Motor neuron (in vitro differentiated cells): Measurements from ENCODE around the gene OR6A2. TPM values are rescaled to one million over a fixed set of nuclear protein-coding genes. Genes with fewer than 3 reads are reported as not detected.

ENCODE experiments used
- ATAC-seq, 8 experiments: fragments of 200-7000 bp; cut with Tn5 transposase; replicated peaks in 6 of 8; 2 replicates each; pipeline ENCODE4 v1.8.0; 2021; ENCODE audit warnings: mild to moderate bottlenecking in 8 of 8, moderate library complexity in 8 of 8
- H3K27ac ChIP-seq, 2 donors: fragments of 250-450 bp; sonication (Bioruptor Pico); 2 replicates each; pipeline ENCODE4 v1.9.0; 2021; ENCODE audit warnings: antibody characterized with exemption in 2 of 2, mild to moderate bottlenecking in 2 of 2, moderate library complexity in 1 of 2
- H3K4me1 ChIP-seq, 2 donors: fragments of 250-450 bp; sonication (Bioruptor Pico); replicated peaks in 1 of 2; 2 replicates each; pipeline ENCODE4 v1.6.1; 2021; ENCODE audit warnings: antibody characterized with exemption in 2 of 2, mild to moderate bottlenecking in 2 of 2, moderate library complexity in 1 of 2
- H3K4me3 ChIP-seq, 5 donors: fragments of 250-450 bp; sonication (Bioruptor Pico); 2 replicates each; pipeline ENCODE4 v1.9.0; 2021; ENCODE audit warnings: antibody characterized with exemption in 5 of 5, mild to moderate bottlenecking in 5 of 5, moderate library complexity in 4 of 5
- WGBS, 10 experiments: fragments of 450-650 bp; shearing (Covaris generic); methylation state at CpG; one replicate each; pipeline ENCODE4 v1.0.0; 2022; 5-methylcytosine and 5-hydroxymethylcytosine counted together
- in situ Hi-C, 9 experiments: fragments of 400-800 bp; cut with MboI; loops; one replicate each; pipeline ENCODE4 v1.15.0; 2021; ENCODE audit warnings: low sequenced_read_pairs in 9 of 9, low pct_unique_long_range_greater_than_20kb in 2 of 9; ENCODE audit not compliant: unreplicated experiment in 9 of 9
- total RNA-seq, 8 experiments: library from RNA; unstranded; fragments of 300-600 nt; gene quantifications; 2 replicates each; pipeline versions ENCODE4 v1.2.3 to v1.2.4, GENCODE V29; 2022

The OR6A2 gene
- total RNA-seq, result 1 to 10 TPM in 1 of 8 experiments, under 1 TPM in 7; 0.08 to 1.3 (median 0.28) TPM

DNA sequence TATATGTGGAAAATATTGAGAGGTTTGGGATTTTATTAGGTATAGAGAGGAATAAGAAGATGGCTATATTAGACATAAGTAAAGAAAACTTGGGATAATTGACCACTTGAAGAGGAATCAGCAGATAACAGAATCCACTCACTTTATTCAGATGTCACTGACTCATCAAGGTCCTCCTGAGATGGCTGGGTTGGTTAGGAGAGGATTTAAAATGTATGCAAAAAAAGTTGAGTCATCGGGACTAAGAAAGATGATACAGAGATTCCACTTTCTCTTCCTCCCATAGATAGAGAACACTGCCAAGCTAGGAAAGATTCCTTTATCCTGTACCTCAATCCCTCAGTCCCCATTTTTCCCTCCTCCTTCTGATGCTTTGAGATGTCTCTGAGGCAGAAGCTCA lies at the start of gene OR6A2:
Gene OR6A2, minus strand, starts transcription at position 288 of the 400 bp plus-strand sequence. CDS start 3,981 bp downstream, outside the sequence.
- Histone ChIP-seq H3K4me1 (no peaks in the 10 kb centered on the region), H3K27ac (no peak within 1 kb of the TSS), H3K4me3 (no peak within 1 kb of the TSS)
- in situ Hi-C loops, result no loop called here
- 0 to 100% (median 48%) methylated on average over 1 of the region's 1 CpG; no CpG with 5 or more reads in 2 of the 10 experiments for WGBS, 10 experiments
- peak in 3 of 8 experiments; percentile 75 to 99 (median 98) for ATAC-seq

GRCh38 chr11:6845383-6845782 lies 45.9 kb upstream of the OR6A2 start, which contains the start of gene OR10A5:
Gene OR10A5 (plus strand): TSS chr11:6845683. CDS start chr11:6845683, 0 bp downstream.
- Histone ChIP-seq H3K4me1 (no peaks in the 10 kb centered on the region), H3K4me3 (no peak within 1 kb of the TSS), H3K27ac (no peak within 1 kb of the TSS)
- 10 to 89% (median 61%) methylated on average over 2 to 3 of the region's 3 CpGs; no CpG with 5 or more reads in 1 of the 10 experiments for WGBS, 10 experiments
- in situ Hi-C loops, result loop anchor here in 1 of 9 experiments (25.0 kb wide), 1 partner anchor 108 kb away; no protein-coding TSS in a partner anchor
- no peak for ATAC-seq

- ATAC-seq, result peak in 3 of 8 experiments; percentile 44 to 100 (median 100)
- in situ Hi-C loops, result loop anchor here in 1 of 9 experiments (25.0 kb wide), 1 partner anchor 107 kb away; no protein-coding TSS in a partner anchor
- no peak overlapping the region for H3K4me3 ChIP-seq
- H3K4me1 ChIP-seq, result no peaks in the 10 kb centered on the region
- WGBS, 10 experiments, result 13 to 100% (median 92%) methylated on average over 1 to 5 of the region's 5 CpGs; no CpG with 5 or more reads in 1 of the 10 experiments
- no peak overlapping the region for H3K27ac ChIP-seq
These were observed 44.9 kb upstream of the OR6A2 start for GRCh38 chr11:6844356-6844755.

DNA sequence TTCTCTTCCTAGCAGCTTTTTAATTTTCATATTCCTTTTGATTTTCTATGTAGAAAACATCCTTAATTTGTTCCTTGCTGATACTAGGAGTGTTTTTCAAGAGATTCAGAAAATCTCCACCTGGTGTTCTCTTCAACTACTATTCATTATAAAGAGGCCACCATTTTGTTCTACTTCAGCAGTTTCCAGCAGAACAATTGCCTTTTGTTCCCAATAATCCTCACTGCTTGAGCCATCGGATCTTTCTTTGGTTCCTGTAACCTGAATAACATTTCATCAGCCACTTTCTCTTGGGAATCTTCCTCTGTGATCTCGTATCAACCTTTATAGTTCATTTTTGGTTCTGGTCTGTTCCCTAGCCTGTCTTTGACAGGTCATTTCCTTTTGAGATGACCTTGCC lies 44.2 kb upstream of the OR6A2 start:
- 15 to 88% (median 49%) methylated on average over 1 to 2 of the region's 2 CpGs for WGBS, 10 experiments
- Histone ChIP-seq H3K4me1 (no peaks in the 10 kb centered on the region), H3K4me3 (no peak overlapping the region), H3K27ac (no peak overlapping the region)
- no peak for ATAC-seq
- in situ Hi-C loops, result loop anchor here in 1 of 9 experiments (25.0 kb wide), 1 partner anchor 106 kb away; no protein-coding TSS in a partner anchor

- in situ Hi-C loops, result loop anchor here in 1 of 9 experiments (25.0 kb wide), 1 partner anchor 104 kb away; no protein-coding TSS in a partner anchor
- Histone ChIP-seq H3K27ac (no peak overlapping the region), H3K4me1 (no peaks in the 10 kb centered on the region), H3K4me3 (no peak overlapping the region)
- ATAC-seq, result no peak
These were observed 42.2 kb upstream of the OR6A2 start for GRCh38 chr11:6841694-6842093.

DNA sequence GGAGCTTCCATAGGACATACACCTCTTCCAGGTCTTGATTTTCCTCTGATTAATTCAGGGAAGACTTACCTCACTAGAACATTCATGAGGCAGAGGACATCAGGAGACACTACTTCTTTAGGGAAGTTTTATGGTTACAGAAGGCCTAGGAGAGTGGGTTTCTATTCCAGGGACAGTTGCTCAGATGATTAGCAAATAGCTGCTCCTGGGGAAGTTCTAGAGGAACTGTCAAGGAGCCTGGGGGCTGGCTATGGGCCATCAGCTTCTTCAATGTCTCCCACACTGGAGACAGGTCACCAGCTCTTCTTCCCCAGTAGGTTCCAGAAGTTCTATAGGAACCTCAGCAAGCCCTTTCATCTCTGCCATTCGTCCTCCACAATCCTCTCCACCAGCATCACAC lies 34.5 kb upstream of the OR6A2 start:
- no peak overlapping the region for H3K27ac ChIP-seq
- no peak overlapping the region for H3K4me3 ChIP-seq
- in situ Hi-C loops, result loop anchor here in 1 of 9 experiments (25.0 kb wide), 1 partner anchor 97 kb away; no protein-coding TSS in a partner anchor
- H3K4me1 ChIP-seq, result no peaks in the 10 kb centered on the region
- ATAC-seq, result no peak
- 50 to 75% (median 67%) methylated on average over 1 of the region's 1 CpG; no CpG with 5 or more reads in 7 of the 10 experiments for WGBS, 10 experiments

- no peaks in the 10 kb centered on the region for H3K4me1 ChIP-seq
- no peak overlapping the region for H3K27ac ChIP-seq
- WGBS, 10 experiments, result 11 to 83% (median 67%) methylated on average over 1 to 6 of the region's 6 CpGs; no CpG with 5 or more reads in 1 of the 10 experiments
- ATAC-seq, result no peak
- no peak overlapping the region for H3K4me3 ChIP-seq
- in situ Hi-C loops, result loop anchor here in 1 of 9 experiments (25.0 kb wide), 1 partner anchor 96 kb away; no protein-coding TSS in a partner anchor
These were observed 33.9 kb upstream of the OR6A2 start for GRCh38 chr11:6833356-6833755.

- Histone ChIP-seq H3K27ac (no peak overlapping the region), H3K4me3 (no peak overlapping the region), H3K4me1 (no peaks in the 10 kb centered on the region)
- 0 to 100% (median 83%) methylated on average over 1 of the region's 1 CpG; no CpG with 5 or more reads in 4 of the 10 experiments for WGBS, 10 experiments
- in situ Hi-C loops, result loop anchor here in 1 of 9 experiments (25.0 kb wide), 1 partner anchor 91 kb away; no protein-coding TSS in a partner anchor
- ATAC-seq, result no peak
These were observed 28.6 kb upstream of the OR6A2 start for GRCh38 chr11:6828103-6828502.

DNA sequence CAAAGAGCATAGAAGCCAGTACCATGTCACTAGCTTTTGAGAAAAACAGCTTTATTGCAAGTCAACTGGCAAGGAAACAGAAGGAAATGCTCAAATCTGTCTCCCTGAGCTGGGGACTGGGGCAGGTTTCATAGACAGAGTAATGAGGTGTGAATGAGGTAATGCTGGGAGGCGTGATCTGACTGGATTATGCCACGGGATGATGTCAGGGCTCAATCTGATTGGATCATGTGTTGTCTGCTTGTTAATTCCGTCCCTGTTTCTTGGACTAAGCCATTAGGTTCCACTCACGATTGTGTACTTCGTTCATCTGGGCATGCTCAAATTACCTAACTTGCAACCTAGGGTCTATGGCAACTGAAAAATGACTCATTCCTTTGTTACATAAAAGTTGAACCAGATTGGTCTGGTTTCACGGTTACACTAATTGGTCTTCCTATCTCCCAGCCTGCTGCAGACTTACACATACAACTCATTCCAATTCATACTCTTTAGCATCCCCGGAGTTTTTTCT lies 25.8 kb upstream of the OR6A2 start:
- Histone ChIP-seq H3K4me3 (no peak overlapping the region), H3K4me1 (no peaks in the 10 kb centered on the region), H3K27ac (peak overlapping the region in 1 of 2 donors; percentile 51)
- ATAC-seq, result peak in 5 of 8 experiments; percentile 92 to 98 (median 96)
- in situ Hi-C loops, result loop anchor here in 1 of 9 experiments (25.0 kb wide), 1 partner anchor 88 kb away; no protein-coding TSS in a partner anchor
- 52 to 100% (median 79%) methylated on average over 1 to 6 of the region's 7 CpGs for WGBS, 10 experiments

DNA sequence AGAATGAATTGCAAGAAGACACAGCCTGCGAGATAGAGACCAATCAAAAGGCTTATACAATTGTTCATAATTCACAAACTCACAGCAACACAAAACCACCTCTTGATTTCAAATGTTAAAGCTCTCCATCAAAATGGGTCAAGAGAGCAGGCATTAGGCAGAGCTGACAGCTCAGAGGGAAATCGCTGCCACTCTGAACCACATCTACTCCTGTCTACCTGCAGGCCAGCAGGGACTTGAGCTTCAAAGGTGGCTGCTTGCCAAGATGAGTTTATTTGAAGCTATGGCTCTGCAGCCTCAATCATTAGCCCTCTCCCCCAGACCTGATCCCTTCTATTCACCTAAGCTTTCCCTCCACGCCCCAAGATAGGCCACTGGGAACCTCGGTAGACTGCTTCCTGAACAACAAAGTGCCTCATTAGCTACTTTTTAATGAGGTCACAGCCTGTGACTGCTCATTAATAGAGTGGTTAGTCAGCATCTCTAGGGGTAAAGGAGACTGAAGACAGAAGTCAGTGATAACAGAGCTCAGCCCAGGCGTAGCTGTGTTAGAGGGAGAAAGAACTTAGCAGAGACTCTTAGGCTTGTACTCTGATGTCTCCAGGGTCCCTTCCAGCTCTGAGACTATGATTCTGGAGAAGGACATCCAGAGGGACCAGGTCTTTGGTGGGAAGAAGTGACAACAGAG lies 24.8 kb upstream of the OR6A2 start:
- H3K27ac ChIP-seq, result peak overlapping the region in 1 of 2 donors; percentile 51
- no peak for ATAC-seq
- in situ Hi-C loops, result no loop called here
- WGBS, 10 experiments, result 45 to 100% (median 84%) methylated on average over 1 to 5 of the region's 5 CpGs; no CpG with 5 or more reads in 4 of the 10 experiments
- H3K4me1 ChIP-seq, result no peaks in the 10 kb centered on the region
- H3K4me3 ChIP-seq, result no peak overlapping the region

DNA sequence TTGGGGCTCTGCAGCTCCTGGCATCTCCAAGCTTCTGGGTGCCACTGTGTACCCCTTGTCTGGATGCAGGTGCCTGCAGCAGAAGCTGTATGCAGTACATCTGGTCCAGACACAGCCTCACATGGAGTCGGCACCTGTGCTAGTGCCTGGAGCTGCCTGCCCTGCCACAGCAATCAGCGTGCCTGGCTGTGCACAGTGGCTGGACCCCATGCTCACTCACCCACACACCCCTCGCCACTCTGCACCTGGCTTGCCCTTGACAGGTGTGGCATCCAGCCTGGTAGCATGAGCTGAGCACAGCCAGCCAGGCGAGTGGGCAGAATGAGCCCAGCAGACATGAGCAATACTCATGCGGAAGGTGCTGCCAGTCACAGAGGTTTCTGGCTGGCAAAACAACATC lies 19.5 kb upstream of the OR6A2 start:
- H3K4me3 ChIP-seq, result no peak overlapping the region
- H3K4me1 ChIP-seq, result no peaks in the 10 kb centered on the region
- WGBS, 10 experiments, result 83 to 100% methylated on average over 1 of the region's 5 CpGs; no CpG with 5 or more reads in 8 of the 10 experiments
- H3K27ac ChIP-seq, result no peak overlapping the region
- no peak for ATAC-seq
- in situ Hi-C loops, result no loop called here

GRCh38 chr11:6817694-6818093 lies 18.2 kb upstream of the OR6A2 start:
- in situ Hi-C loops, result no loop called here

GRCh38 chr11:6813656-6814055 lies 14.2 kb upstream of the OR6A2 start:
- Histone ChIP-seq H3K4me3 (no peak overlapping the region), H3K4me1 (no peaks in the 10 kb centered on the region), H3K27ac (no peak overlapping the region)
- no peak for ATAC-seq
- 33 to 100% (median 64%) methylated on average over 1 to 2 of the region's 2 CpGs; no CpG with 5 or more reads in 2 of the 10 experiments for WGBS, 10 experiments
- in situ Hi-C loops, result no loop called here

More at GRCh38 chr11:6817694-6818093, 18.2 kb upstream of the OR6A2 start:
- no peaks in the 10 kb centered on the region for H3K4me1 ChIP-seq
- H3K4me3 ChIP-seq, result no peak overlapping the region
- peak in 5 of 8 experiments; percentile 33 to 98 (median 76) for ATAC-seq
- H3K27ac ChIP-seq, result no peak overlapping the region
- WGBS, 10 experiments, result 0 to 86% (median 54%) methylated on average over 1 of the region's 1 CpG; no CpG with 5 or more reads in 4 of the 10 experiments
